NCI-H2107 treated with DMSO at 0.1 percent for 48 hours (cell line): ENCODE results near the gene CLEC4C.
"Not testable (repeated sequence)": the region's sequence is repeated elsewhere in the genome, so short reads cannot be mapped to it uniquely, and the experiment has no call there.

Experiments
- DNase-seq: peaks from one replicate; lab custom pipeline; 2025; ENCODE audit not compliant: unreplicated experiment; lab: John Stamatoyannopoulos, UW

The CLEC4C gene

GRCh38 chr12:7747246-7747645, at the start of gene CLEC4C:
CLEC4C (minus strand) TSS chr12:7747375; CDS start chr12:7747348, 27 bp downstream.
- no peak for DNase-seq

GRCh38 chr12:7793211-7793610, 46.0 kb upstream of the CLEC4C start:
- no peak for DNase-seq

GRCh38 chr12:7788884-7789528, 41.8 kb upstream of the CLEC4C start, which contains the start of gene NANOG:
NANOG (plus strand) TSS chr12:7789402; CDS start chr12:7789615, 213 bp downstream.
- DNase-seq: not testable (repeated sequence)

GRCh38 chr12:7788294-7788660, 41.1 kb upstream of the CLEC4C start:
- DNase-seq: no peak

GRCh38 chr12:7787574-7788293, 40.6 kb upstream of the CLEC4C start:
- no peak for DNase-seq

- no peak for DNase-seq
These were observed 37.5 kb upstream of the CLEC4C start for GRCh38 chr12:7784701-7785100.

- not testable (repeated sequence) for DNase-seq
These were observed 36.3 kb upstream of the CLEC4C start for GRCh38 chr12:7783433-7783832.

- DNase-seq: no peak
These were observed 34.9 kb upstream of the CLEC4C start for GRCh38 chr12:7782055-7782454.

GRCh38 chr12:7781274-7781673, 34.1 kb upstream of the CLEC4C start:
- no peak for DNase-seq

- no peak for DNase-seq
These were observed 22.8 kb upstream of the CLEC4C start for GRCh38 chr12:7769999-7770398.

- DNase-seq: no peak
These were observed 11.6 kb upstream of the CLEC4C start for GRCh38 chr12:7758766-7759140.

- no peak for DNase-seq
These were observed 9.8 kb upstream of the CLEC4C start for GRCh38 chr12:7756993-7757392.

- not testable (repeated sequence) for DNase-seq
These were observed 8.5 kb upstream of the CLEC4C start for GRCh38 chr12:7755668-7756067.

- not testable (repeated sequence) for DNase-seq
These were observed 5.1 kb upstream of the CLEC4C start for GRCh38 chr12:7751941-7752922.

- DNase-seq: no peak
These were observed 4.2 kb upstream of the CLEC4C start for GRCh38 chr12:7751394-7751793.

- no peak for DNase-seq
These were observed 3.2 kb upstream of the CLEC4C start for GRCh38 chr12:7750350-7750749.

GRCh38 chr12:7749442-7749841, 2.3 kb upstream of the CLEC4C start:
- DNase-seq: no peak

- DNase-seq: no peak
These were observed 1.7 kb upstream of the CLEC4C start for GRCh38 chr12:7748852-7749251.

GRCh38 chr12:7732993-7733392, 14.2 kb downstream of the CLEC4C start:
- no peak for DNase-seq

- DNase-seq: no peak
These were observed 15.7 kb downstream of the CLEC4C start for GRCh38 chr12:7731486-7731885.

GRCh38 chr12:7730984-7731383, 16.2 kb downstream of the CLEC4C start:
- DNase-seq: not testable (repeated sequence)
